HEK293 (cell line): ENCODE data around the gene ENTREP3.
A peak's percentile ranks its signal among the peaks of the same experiment; 100 is the strongest.
"Not testable (repeated sequence)": the region's sequence is repeated elsewhere in the genome, so short reads cannot be mapped to it uniquely, and the experiment has no call there.

Experiments
- CTCF ChIA-PET: fragments of 350-600 bp; formaldehyde crosslinking; extraction: SDS; loops from one replicate; lab custom pipeline; 2021; ENCODE audit warnings: antibody characterized with exemption; lab: Yijun Ruan, JAX
- POLR2A ChIA-PET: fragments of 300-600 bp; formaldehyde crosslinking; extraction: SDS; loops from one replicate; lab custom pipeline; 2020; ENCODE audit warnings: antibody characterized with exemption, inconsistent platforms; lab: Yijun Ruan, JAX
- H3K27ac ChIP-seq: fragments of 200-500 bp; sonication (Bioruptor generic); 2 replicates; pipeline ENCODE4 v1.5.1; 2014; ENCODE audit warnings: low read depth, low read length, control low read depth, inconsistent platforms; ENCODE audit errors: extremely low read depth
- H3K36me3 ChIP-seq, 2 experiments: fragments of 200-500 bp in 1 of 2; sonication (Bioruptor generic) in 1 of 2; 1 replicate in 1 of 2; 2 replicates in 1 of 2; pipeline ENCODE4 v1.5.1; 2014 to 2017; ENCODE audit warnings: inconsistent platforms in 2 of 2, low read length in 2 of 2; ENCODE audit not compliant: control insufficient read depth in 2 of 2, insufficient read depth in 1 of 2
- H3K4me1 ChIP-seq: fragments of 200-500 bp; sonication (Bioruptor generic); 2 replicates; pipeline ENCODE4 v1.5.1; 2014; ENCODE audit warnings: mild to moderate bottlenecking, low read length, inconsistent platforms; ENCODE audit not compliant: control insufficient read depth, insufficient read depth
- H3K4me3 ChIP-seq: 2 replicates; pipeline ENCODE4 v1.5.1; 2011; ENCODE audit warnings: low read depth, mild to moderate bottlenecking, control low read depth, low read length, moderate library complexity
- H3K9me3 ChIP-seq: fragments of 200-500 bp; sonication (Bioruptor generic); 2 replicates; pipeline ENCODE4 v1.5.1; 2014; ENCODE audit warnings: low read depth, low read length, inconsistent platforms; ENCODE audit not compliant: control insufficient read depth, insufficient read depth
- GLIS1 ChIP-seq: fragments of 450-650 bp; formaldehyde crosslinking; IDR thresholded peaks from 2 replicates; pipeline ENCODE4 v1.5.1; 2016; ENCODE audit warnings: missing biosample characterization, missing genetic modification characterization
- HOXD13 ChIP-seq: sonication (generic); formaldehyde crosslinking; IDR thresholded peaks from 2 replicates; pipeline ENCODE4 v1.8.0; 2022; ENCODE audit warnings: missing genetic modification reagents, borderline replicate concordance
- ZBTB10 ChIP-seq: fragments of 450-650 bp; formaldehyde crosslinking; IDR thresholded peaks from 2 replicates; pipeline ENCODE4 v1.5.1; 2016; ENCODE audit warnings: missing biosample characterization, missing genetic modification characterization
- ZBTB49 ChIP-seq: fragments of 450-650 bp; formaldehyde crosslinking; IDR thresholded peaks from 2 replicates; pipeline ENCODE4 v1.5.1; 2016; ENCODE audit warnings: missing biosample characterization, missing genetic modification characterization, low read depth
- ZNF112 ChIP-seq: fragments of 450-650 bp; formaldehyde crosslinking; IDR thresholded peaks from 2 replicates; pipeline ENCODE4 v1.5.0; 2017; ENCODE audit warnings: missing biosample characterization, missing genetic modification characterization
- ZNF155 ChIP-seq: fragments of 450-650 bp; formaldehyde crosslinking; IDR thresholded peaks from 2 replicates; pipeline ENCODE4 v1.5.1; 2016; ENCODE audit warnings: missing biosample characterization, missing genetic modification characterization
- ZNF18 ChIP-seq: fragments of 450-650 bp; formaldehyde crosslinking; IDR thresholded peaks from 2 replicates; pipeline ENCODE4 v1.5.1; 2016; ENCODE audit warnings: missing biosample characterization, missing genetic modification characterization
- ZNF248 ChIP-seq: fragments of 450-650 bp; formaldehyde crosslinking; IDR thresholded peaks from 2 replicates; pipeline ENCODE4 v1.5.1; 2017; ENCODE audit warnings: missing biosample characterization, missing genetic modification characterization
- ZNF292 ChIP-seq: fragments of 450-650 bp; formaldehyde crosslinking; IDR thresholded peaks from 2 replicates; pipeline ENCODE4 v1.5.1; 2016; ENCODE audit warnings: low read depth, missing biosample characterization, missing genetic modification characterization, borderline replicate concordance
- ZNF335 ChIP-seq: fragments of 450-650 bp; formaldehyde crosslinking; conservative IDR thresholded peaks from 2 replicates; pipeline ENCODE4 v1.5.1; 2016; ENCODE audit warnings: missing biosample characterization, missing genetic modification characterization
- ZNF513 ChIP-seq: fragments of 450-650 bp; IDR thresholded peaks from 2 replicates; pipeline ENCODE4 v1.5.1; 2018; ENCODE audit warnings: missing biosample characterization, missing genetic modification characterization
- ZNF561 ChIP-seq: fragments of 450-650 bp; IDR thresholded peaks from 2 replicates; pipeline ENCODE4 v1.5.1; 2018; ENCODE audit warnings: missing biosample characterization, missing genetic modification characterization, borderline replicate concordance
- ZNF629 ChIP-seq: fragments of 450-650 bp; formaldehyde crosslinking; IDR thresholded peaks from 2 replicates; pipeline ENCODE4 v1.5.1; 2017; ENCODE audit warnings: missing biosample characterization, missing genetic modification characterization
- ZNF747 ChIP-seq: fragments of 450-650 bp; formaldehyde crosslinking; IDR thresholded peaks from 2 replicates; pipeline ENCODE4 v1.5.1; 2016; ENCODE audit warnings: missing biosample characterization, missing genetic modification characterization
- ZNF768 ChIP-seq: fragments of 450-650 bp; formaldehyde crosslinking; IDR thresholded peaks from 2 replicates; pipeline ENCODE4 v1.5.1; 2018; ENCODE audit warnings: missing biosample characterization, mild to moderate bottlenecking, missing genetic modification characterization

The ENTREP3 gene

GRCh38 chr1:155232001-155232978 is 23.0 kb downstream of the ENTREP3 start:
- CTCF ChIA-PET: interaction anchor here (0.6 kb wide), 2 partner anchors 28 to 56 kb away, joined by 4 read pairs; no protein-coding TSS in a partner anchor
- TF ChIP-seq GLIS1 (tag by site-specific recombination): peak; percentile 69
- H3K36me3 ChIP-seq: peaks cover 0 to 20% of the 10 kb centered on the region in 2 experiments; a peak in 2 of 3 replicates
- POLR2A ChIA-PET, H3K4me1 ChIP-seq, H3K4me3 ChIP-seq, H3K9me3 ChIP-seq, H3K27ac ChIP-seq: not testable (repeated sequence)

GRCh38 chr1:155231302-155231701 is 24.0 kb downstream of the ENTREP3 start:
- H3K9me3 ChIP-seq, H3K4me3 ChIP-seq, POLR2A ChIA-PET, H3K27ac ChIP-seq, H3K4me1 ChIP-seq, H3K36me3 ChIP-seq, CTCF ChIA-PET: not testable (repeated sequence)

GRCh38 chr1:155228096-155228427 is 27.2 kb downstream of the ENTREP3 start:
- H3K4me1 ChIP-seq: peaks cover 3% of the 10 kb centered on the region
- H3K36me3 ChIP-seq: no peaks in the 10 kb centered on the region
- H3K4me3 ChIP-seq: no peak overlapping the region
- H3K27ac ChIP-seq: peak overlapping the region; percentile 76
- CTCF ChIA-PET: interaction anchor here (0.6 to 2.1 kb wide), 5 partner anchors 20 to 85 kb away, joined by 3 to 25 read pairs (median 5); partner anchors contain the start of genes MTX1 and THBS3
- POLR2A ChIA-PET: interaction anchor here (1.0 to 2.0 kb wide), 4 partner anchors 13 to 34 kb away, joined by 4 to 8 read pairs (median 4); partner anchors contain the start of genes SCAMP3 and THBS3
- no peaks in the 10 kb centered on the region for H3K9me3 ChIP-seq
- TF ChIP-seq ZNF513 (tag by site-specific recombination) (0 out of 2 replicates have a peak, but pooled peaks have one; percentile 1), ZNF335 (tag by site-specific recombination) (peak; percentile 84), ZNF747 (no peak)

GRCh38 chr1:155227261-155228095 is 27.8 kb downstream of the ENTREP3 start:
- Histone ChIP-seq H3K36me3 (no peaks in the 10 kb centered on the region), H3K4me3 (peak overlapping the region; percentile 53), H3K4me1 (peaks cover 3% of the 10 kb centered on the region), H3K27ac (peak overlapping the region; percentile 76), H3K9me3 (no peaks in the 10 kb centered on the region)
- ChIA-PET POLR2A (interaction anchor here (0.9 to 2.0 kb wide), 8 partner anchors 14 to 52 kb away, joined by 3 to 8 read pairs (median 4); partner anchors contain the start of genes SCAMP3 and THBS3), CTCF (interaction anchor here (0.6 to 2.1 kb wide), 19 partner anchors 9 to 687 kb away, joined by 3 to 25 read pairs (median 4); partner anchors contain the start of genes KRTCAP2, MTX1 and THBS3)
- TF ChIP-seq ZNF155 (tag by site-specific recombination) (no peak), ZBTB49 (no peak), ZBTB10 (no peak), ZNF747 (no peak), HOXD13 (CRISPR knock-in tag) (no peak), ZNF768 (tag by site-specific recombination) (no peak), ZNF248 (tag by site-specific recombination) (no peak), ZNF629 (peak; percentile 41; the same call in 1 of the 2 replicates), ZNF18 (no peak), ZNF561 (tag by site-specific recombination) (no peak), ZNF112 (tag by site-specific recombination) (no peak), ZNF292 (no peak)
